A673 (cell line): ENCODE results near the gene ADGRB2. TPM values are rescaled to one million over a fixed set of nuclear protein-coding genes. Genes with fewer than 3 reads are reported as not detected.

Experiments
- BruUV-seq: library from RNA; stranded (reverse); fragments of 400-500 nt; replicated peaks from 2 replicates; lab custom pipeline; 2021; lab: Mats Ljungman, UMichigan
- CTCF ChIA-PET: fragments of 300-600 bp; sonication (Branson Sonifier 250); formaldehyde crosslinking; loops from one replicate; lab custom pipeline; 2022; ENCODE audit warnings: antibody characterized with exemption; lab: Charles Lee
- POLR2A ChIA-PET: fragments of 300-600 bp; sonication (Branson Sonifier 250); formaldehyde crosslinking; loops from one replicate; lab custom pipeline; 2022; ENCODE audit warnings: antibody characterized with exemption; ENCODE audit not compliant: low non-redundant PET; lab: Charles Lee
- DNase-seq: peaks from one replicate; pipeline ENCODE4 v3.0.0-alpha.2; 2015; ENCODE audit warnings: low spot score
- H3K27ac ChIP-seq: fragments of 200-600 bp; sonication (generic); 2 replicates; pipeline ENCODE4 v1.5.1; 2016; ENCODE audit warnings: mixed run types, low read depth, mild to moderate bottlenecking, mixed read lengths, antibody characterized with exemption, low read length; ENCODE audit not compliant: poor library complexity, severe bottlenecking
- H3K27me3 ChIP-seq: fragments of 200-600 bp; sonication (generic); replicated peaks from 2 replicates; pipeline ENCODE4 v1.6.1; 2017; ENCODE audit warnings: mixed run types, low read depth, mild to moderate bottlenecking, mixed read lengths, antibody characterized with exemption, low read length; ENCODE audit not compliant: insufficient read depth, poor library complexity
- H3K36me3 ChIP-seq: fragments of 200-600 bp; sonication (generic); 2 replicates; pipeline ENCODE4 v1.6.1; 2016; ENCODE audit warnings: mixed run types, mild to moderate bottlenecking, mixed read lengths, antibody characterized with exemption, low read length; ENCODE audit not compliant: insufficient read depth, poor library complexity, severe bottlenecking
- H3K4me1 ChIP-seq: fragments of 200-600 bp; sonication (generic); 2 replicates; pipeline ENCODE4 v1.6.1; 2017; ENCODE audit warnings: mixed run types, mild to moderate bottlenecking, mixed read lengths, antibody characterized with exemption, low read length; ENCODE audit not compliant: insufficient read depth, poor library complexity, severe bottlenecking
- H3K4me3 ChIP-seq: fragments of 200-600 bp; sonication (generic); 2 replicates; pipeline ENCODE4 v1.5.1; 2016; ENCODE audit warnings: low read depth, mixed run types, mild to moderate bottlenecking, mixed read lengths, low read length; ENCODE audit not compliant: poor library complexity, severe bottlenecking
- H3K9me3 ChIP-seq: fragments of 200-600 bp; sonication (generic); 2 replicates; pipeline ENCODE4 v1.6.1; 2016; ENCODE audit warnings: mixed run types, low read depth, mild to moderate bottlenecking, mixed read lengths, antibody characterized with exemption, low read length; ENCODE audit not compliant: poor library complexity, severe bottlenecking
- EZH2 ChIP-seq: fragments of 200-600 bp; sonication (generic); IDR thresholded peaks from 2 replicates; pipeline ENCODE4 v1.6.1; 2017; ENCODE audit warnings: borderline replicate concordance, low read depth, mild to moderate bottlenecking, mixed read lengths, antibody characterized with exemption, low read length; ENCODE audit not compliant: poor library complexity, severe bottlenecking
- intact Hi-C: fragments of 100-400 bp; cut with micrococcal nuclease; formaldehyde crosslinking; loops from one replicate; pipeline ENCODE4 v1.10.0; 2022; ENCODE audit not compliant: unreplicated experiment
- total RNA-seq: library from RNA; stranded (reverse); gene quantifications from 2 replicates; pipeline ENCODE4 v1.2.3, GENCODE V29; 2021
- TF ChIP-seq, protein P1 (sequence below): fragments of 300-800, 200-600 bp; sonication (generic); conservative IDR thresholded peaks from 2 replicates; pipeline ENCODE4 v1.5.1; 2017; ENCODE audit warnings: low read depth, mild to moderate bottlenecking, antibody characterized with exemption, low read length, moderate library complexity, mixed read lengths

ADGRB2 gene
- total RNA-seq, 1 experiment from 2014 or later: 5.9 TPM

DNA sequence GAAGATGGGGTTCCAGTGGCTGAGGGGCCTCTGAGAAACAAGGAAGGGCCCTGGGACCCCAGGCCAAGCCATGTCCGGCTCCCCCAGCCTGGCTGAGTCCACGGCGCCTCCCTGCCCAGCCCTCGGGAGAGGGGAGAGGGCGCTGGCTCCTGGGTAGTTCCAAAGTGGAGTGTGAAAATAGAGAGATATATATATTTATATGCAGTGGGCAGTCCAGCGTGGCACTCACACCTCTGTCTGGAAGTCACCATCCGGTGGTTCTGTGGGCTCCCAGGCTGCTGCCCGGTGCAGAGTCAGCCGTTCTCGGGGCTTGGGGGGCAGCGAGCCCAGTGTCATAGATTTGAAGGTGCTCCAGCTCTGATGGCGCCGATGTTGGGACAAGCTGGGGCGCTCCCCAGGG, 36.9 kb downstream of the ADGRB2 start:
- TF ChIP-seq, protein P1, sequence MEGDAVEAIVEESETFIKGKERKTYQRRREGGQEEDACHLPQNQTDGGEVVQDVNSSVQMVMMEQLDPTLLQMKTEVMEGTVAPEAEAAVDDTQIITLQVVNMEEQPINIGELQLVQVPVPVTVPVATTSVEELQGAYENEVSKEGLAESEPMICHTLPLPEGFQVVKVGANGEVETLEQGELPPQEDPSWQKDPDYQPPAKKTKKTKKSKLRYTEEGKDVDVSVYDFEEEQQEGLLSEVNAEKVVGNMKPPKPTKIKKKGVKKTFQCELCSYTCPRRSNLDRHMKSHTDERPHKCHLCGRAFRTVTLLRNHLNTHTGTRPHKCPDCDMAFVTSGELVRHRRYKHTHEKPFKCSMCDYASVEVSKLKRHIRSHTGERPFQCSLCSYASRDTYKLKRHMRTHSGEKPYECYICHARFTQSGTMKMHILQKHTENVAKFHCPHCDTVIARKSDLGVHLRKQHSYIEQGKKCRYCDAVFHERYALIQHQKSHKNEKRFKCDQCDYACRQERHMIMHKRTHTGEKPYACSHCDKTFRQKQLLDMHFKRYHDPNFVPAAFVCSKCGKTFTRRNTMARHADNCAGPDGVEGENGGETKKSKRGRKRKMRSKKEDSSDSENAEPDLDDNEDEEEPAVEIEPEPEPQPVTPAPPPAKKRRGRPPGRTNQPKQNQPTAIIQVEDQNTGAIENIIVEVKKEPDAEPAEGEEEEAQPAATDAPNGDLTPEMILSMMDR: no peak
- no peak for TF ChIP-seq EZH2
- Histone ChIP-seq H3K27ac (no peak overlapping the region), H3K4me1 (no peaks in the 10 kb centered on the region), H3K27me3 (no peaks in the 10 kb centered on the region), H3K4me3 (no peak overlapping the region), H3K9me3 (no peaks in the 10 kb centered on the region), H3K36me3 (no peaks in the 10 kb centered on the region)
- intact Hi-C loops: no loop called here
- no peak for DNase-seq
- ChIA-PET POLR2A (interaction anchor here (0.7 kb wide), 1 partner anchor 185 kb away, joined by 3 read pairs; no protein-coding TSS in a partner anchor), CTCF (no interaction called here)
- BruUV-seq: no TSS peak

DNA sequence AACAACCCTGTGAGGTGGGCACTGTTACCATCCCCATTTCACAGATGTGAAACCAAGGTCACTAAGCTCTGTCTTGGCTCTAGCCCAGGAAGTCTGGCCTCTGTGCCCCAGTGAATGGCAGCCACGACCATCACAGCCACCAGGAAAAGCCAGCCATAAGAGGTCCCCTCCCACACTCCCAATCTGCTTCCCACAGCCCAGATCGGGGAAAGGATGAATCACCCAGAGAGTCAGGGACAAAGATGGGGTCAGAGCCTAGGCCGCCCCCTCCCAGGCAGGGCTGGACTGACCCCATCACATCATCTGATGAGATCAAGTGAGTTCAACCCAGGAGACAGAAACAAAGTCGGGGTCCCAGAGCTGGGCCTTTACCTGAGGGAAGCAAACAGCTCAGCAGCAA, 37.4 kb downstream of the ADGRB2 start:
- TF ChIP-seq EZH2: no peak
- H3K4me3 ChIP-seq: no peak overlapping the region
- CTCF ChIA-PET: interaction anchor here (0.6 kb wide), 1 partner anchor 145 kb away, joined by 5 read pairs; no protein-coding TSS in a partner anchor
- BruUV-seq: no TSS peak
- H3K27me3 ChIP-seq: no peaks in the 10 kb centered on the region
- no peaks in the 10 kb centered on the region for H3K9me3 ChIP-seq
- H3K36me3 ChIP-seq: no peaks in the 10 kb centered on the region
- DNase-seq: no peak
- no peaks in the 10 kb centered on the region for H3K4me1 ChIP-seq
- intact Hi-C loops: no loop called here
- H3K27ac ChIP-seq: no peak overlapping the region
- POLR2A ChIA-PET: interaction anchor here (0.7 kb wide), 1 partner anchor 185 kb away, joined by 3 read pairs; no protein-coding TSS in a partner anchor

DNA sequence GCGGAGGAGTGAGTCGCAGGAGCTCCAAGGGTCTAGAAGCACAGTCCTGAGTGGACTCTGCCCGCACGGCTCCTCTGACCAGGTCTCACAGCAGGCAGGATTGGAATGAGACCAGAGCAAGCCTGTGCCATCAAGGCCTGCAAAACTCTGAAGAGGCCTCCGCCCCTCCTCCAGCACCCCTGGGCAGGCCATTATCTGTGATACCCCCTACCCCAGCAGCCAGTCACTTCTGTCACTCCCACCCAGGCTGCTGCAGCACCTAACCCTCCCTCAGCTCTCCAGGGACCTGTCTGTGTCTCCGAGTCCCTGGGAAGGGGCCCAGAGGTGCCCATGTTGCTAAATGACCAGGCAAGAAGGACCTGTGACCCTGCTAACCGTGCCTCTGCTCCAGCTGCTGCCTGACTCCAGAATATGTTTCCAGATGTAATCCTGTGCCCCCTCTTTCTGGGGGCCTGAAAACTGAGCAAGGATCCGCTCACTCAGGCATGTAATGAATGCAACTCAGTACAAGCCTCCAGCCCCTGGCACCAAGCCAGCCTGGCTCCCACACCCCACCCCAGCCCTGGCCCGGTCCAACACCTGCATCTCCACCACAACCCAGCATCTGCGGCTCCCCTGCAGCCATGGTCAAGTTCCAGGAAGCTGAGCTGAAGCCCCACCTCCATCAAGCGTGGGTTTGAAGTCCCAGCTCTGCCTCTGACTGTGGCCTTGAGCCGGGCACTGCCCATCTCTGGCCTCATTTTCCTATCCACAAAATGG, 38.2 kb downstream of the ADGRB2 start:
- ChIA-PET CTCF (interaction anchor here (0.6 kb wide), 1 partner anchor 146 kb away, joined by 5 read pairs; no protein-coding TSS in a partner anchor), POLR2A (no interaction called here)
- H3K9me3 ChIP-seq: no peaks in the 10 kb centered on the region
- no peak overlapping the region for H3K27ac ChIP-seq
- no peak overlapping the region for H3K4me3 ChIP-seq
- H3K4me1 ChIP-seq: no peaks in the 10 kb centered on the region
- no peaks in the 10 kb centered on the region for H3K27me3 ChIP-seq
- no peak for DNase-seq
- H3K36me3 ChIP-seq: no peaks in the 10 kb centered on the region
- no peak for TF ChIP-seq EZH2
- TF ChIP-seq, protein P1: no peak
- intact Hi-C loops: no loop called here
- no TSS peak for BruUV-seq
